ENCODE data around the gene CACNA1A.

GRCh38 chr19:13441810-13442512, 64.3 kb downstream of the CACNA1A start:
- TF ChIP-seq, protein P1, sequence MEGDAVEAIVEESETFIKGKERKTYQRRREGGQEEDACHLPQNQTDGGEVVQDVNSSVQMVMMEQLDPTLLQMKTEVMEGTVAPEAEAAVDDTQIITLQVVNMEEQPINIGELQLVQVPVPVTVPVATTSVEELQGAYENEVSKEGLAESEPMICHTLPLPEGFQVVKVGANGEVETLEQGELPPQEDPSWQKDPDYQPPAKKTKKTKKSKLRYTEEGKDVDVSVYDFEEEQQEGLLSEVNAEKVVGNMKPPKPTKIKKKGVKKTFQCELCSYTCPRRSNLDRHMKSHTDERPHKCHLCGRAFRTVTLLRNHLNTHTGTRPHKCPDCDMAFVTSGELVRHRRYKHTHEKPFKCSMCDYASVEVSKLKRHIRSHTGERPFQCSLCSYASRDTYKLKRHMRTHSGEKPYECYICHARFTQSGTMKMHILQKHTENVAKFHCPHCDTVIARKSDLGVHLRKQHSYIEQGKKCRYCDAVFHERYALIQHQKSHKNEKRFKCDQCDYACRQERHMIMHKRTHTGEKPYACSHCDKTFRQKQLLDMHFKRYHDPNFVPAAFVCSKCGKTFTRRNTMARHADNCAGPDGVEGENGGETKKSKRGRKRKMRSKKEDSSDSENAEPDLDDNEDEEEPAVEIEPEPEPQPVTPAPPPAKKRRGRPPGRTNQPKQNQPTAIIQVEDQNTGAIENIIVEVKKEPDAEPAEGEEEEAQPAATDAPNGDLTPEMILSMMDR (IDR thresholded peaks at IDR 0.05), result no peak
- TF ChIP-seq POLR2A (IDR thresholded peaks at IDR 0.05), result no peak
